CD14-positive monocyte (primary cell): ENCODE results near the gene RANBP1. TPM values are rescaled to one million over a fixed set of nuclear protein-coding genes. Genes with fewer than 3 reads are reported as not detected.

Experiments used
- DNase-seq, 3 donors: peaks; one replicate each; pipeline ENCODE4 v3.0.0-alpha.2; 2011 to 2022
- H2AFZ ChIP-seq: 2 replicates; pipeline ENCODE4 v1.6.0; 2012; ENCODE audit warnings: mild to moderate bottlenecking, low read depth, low read length, inconsistent platforms; ENCODE audit not compliant: insufficient read depth, poor library complexity, severe bottlenecking
- H3K27ac ChIP-seq, 2 donors: 1 replicate in 1 of 2; 2 replicates in 1 of 2; pipeline ENCODE4 v1.5.1; 2012 to 2013; ENCODE audit warnings: low read length in 2 of 2, control low read depth in 1 of 2, inconsistent platforms in 1 of 2, low read depth in 1 of 2, mild to moderate bottlenecking in 1 of 2
- H3K27me3 ChIP-seq, 2 donors: one replicate each; pipeline versions ENCODE4 v1.6.0 to v1.6.1; 2011 to 2013; ENCODE audit warnings: low read length in 2 of 2; ENCODE audit not compliant: control insufficient read depth in 2 of 2, insufficient read depth in 2 of 2
- H3K36me3 ChIP-seq, 2 donors: replicated peaks in 1 of 2; 1 replicate in 1 of 2; 2 replicates in 1 of 2; pipeline versions ENCODE4 v1.5.1 to v1.6.1; 2012 to 2013; ENCODE audit warnings: low read length in 2 of 2, control low read depth in 1 of 2, inconsistent platforms in 1 of 2, mild to moderate bottlenecking in 1 of 2; ENCODE audit not compliant: insufficient read depth in 2 of 2, control insufficient read depth in 1 of 2
- H3K4me1 ChIP-seq, 2 donors: 1 replicate in 1 of 2; 2 replicates in 1 of 2; pipeline versions ENCODE4 v1.5.1 to v1.6.1; 2012 to 2013; ENCODE audit warnings: low read length in 2 of 2, control low read depth in 1 of 2, inconsistent platforms in 1 of 2, mild to moderate bottlenecking in 1 of 2, moderate library complexity in 1 of 2; ENCODE audit not compliant: insufficient read depth in 2 of 2, control insufficient read depth in 1 of 2
- H3K4me2 ChIP-seq: replicated peaks from 2 replicates; pipeline ENCODE3; 2012; ENCODE audit warnings: low read length, moderate library complexity, mild to moderate bottlenecking; ENCODE audit not compliant: poor library complexity, severe bottlenecking; ENCODE audit errors: extremely low read depth
- H3K4me3 ChIP-seq, 3 experiments: fragments of 200-600 bp in 1 of 3; sonication (generic) in 1 of 3; replicated peaks in 1 of 3; 1 replicate in 2 of 3; 2 replicates in 1 of 3; pipeline ENCODE4 v1.5.1; 2011 to 2013; ENCODE audit warnings: low read length in 3 of 3, mild to moderate bottlenecking in 3 of 3, control low read depth in 2 of 3, low read depth in 2 of 3, inconsistent platforms in 1 of 3, moderate library complexity in 1 of 3
- H3K79me2 ChIP-seq: 2 replicates; pipeline ENCODE4 v1.6.0; 2012; ENCODE audit warnings: mild to moderate bottlenecking, control low read depth, inconsistent platforms, low read length, moderate library complexity; ENCODE audit not compliant: insufficient read depth
- H3K9ac ChIP-seq: 2 replicates; pipeline ENCODE4 v1.6.0; 2017; ENCODE audit warnings: low read length, mild to moderate bottlenecking; ENCODE audit not compliant: insufficient read depth, poor library complexity, severe bottlenecking
- H3K9me3 ChIP-seq, 2 donors: replicated peaks in 1 of 2; 1 replicate in 1 of 2; 2 replicates in 1 of 2; pipeline versions ENCODE4 v1.5.1 to v1.6.1; 2012 to 2013; ENCODE audit warnings: low read length in 2 of 2, control low read depth in 1 of 2; ENCODE audit not compliant: control insufficient read depth in 1 of 2, insufficient read depth in 1 of 2
- H4K20me1 ChIP-seq: 2 replicates; pipeline ENCODE4 v1.6.0; 2012; ENCODE audit warnings: mild to moderate bottlenecking, low read length, control low read depth, moderate library complexity; ENCODE audit not compliant: insufficient read depth
- H3K27ac Mint-ChIP-seq, 7 donors: one replicate each; pipeline ENCODE4 v1.8.0; 2020; ENCODE audit warnings: mild to moderate bottlenecking in 7 of 7, mixed read lengths in 7 of 7, moderate library complexity in 6 of 7, inconsistent platforms in 2 of 7
- H3K27me3 Mint-ChIP-seq, 3 donors: one replicate each; pipeline ENCODE4 v1.8.0; 2021 to 2022; ENCODE audit warnings: low read depth in 3 of 3, mild to moderate bottlenecking in 3 of 3, mixed read lengths in 3 of 3, moderate library complexity in 3 of 3, inconsistent platforms in 1 of 3
- H3K36me3 Mint-ChIP-seq, 2 donors: one replicate each; pipeline ENCODE4 v1.8.0; 2020; ENCODE audit warnings: mixed read lengths in 2 of 2, inconsistent platforms in 1 of 2, mild to moderate bottlenecking in 1 of 2
- H3K4me1 Mint-ChIP-seq: one replicate; pipeline ENCODE4 v1.8.0; 2020; ENCODE audit warnings: mild to moderate bottlenecking, mixed read lengths
- H3K4me3 Mint-ChIP-seq, 2 donors: one replicate each; pipeline ENCODE4 v1.8.0; 2020; ENCODE audit warnings: mild to moderate bottlenecking in 2 of 2, mixed read lengths in 2 of 2, moderate library complexity in 1 of 2
- H3K9me3 Mint-ChIP-seq, 7 donors: one replicate each; pipeline ENCODE4 v1.8.0; 2020 to 2022; ENCODE audit warnings: mixed read lengths in 7 of 7, mild to moderate bottlenecking in 6 of 7, moderate library complexity in 6 of 7, inconsistent platforms in 2 of 7
- CTCF ChIP-seq: fragments of 200-600 bp; IDR thresholded peaks from one replicate; pipeline ENCODE4 v1.8.0; 2022; ENCODE audit warnings: antibody characterized with exemption, mild to moderate bottlenecking
- WGBS: methylation state at CpG from one replicate; pipeline ENCODE4 v1.1.5; 2013; ENCODE audit warnings: missing lambda C conversion rate; ENCODE audit not compliant: insufficient coverage; 5-methylcytosine and 5-hydroxymethylcytosine counted together
- intact Hi-C, 2 donors: fragments of 100-400 bp; cut with micrococcal nuclease; formaldehyde crosslinking; loops; one replicate each; pipeline versions ENCODE4 v1.15.0 to v1.15.1; 2023
- polyA plus RNA-seq, 3 donors: library from polyadenylated mRNA; depleted of rRNA in 1 of 3; unstranded in 2 of 3; stranded (reverse) in 1 of 3; fragments of 300-500 nt in 2 of 3; fragments of >200 nt in 1 of 3; fragmentation: Illumina TruSeq in 2 of 3; gene quantifications; 1 replicate in 2 of 3; 2 replicates in 1 of 3; pipeline ENCODE4 v1.2.3, GENCODE V29; 2012 to 2021

RANBP1 gene
- polyA plus RNA-seq, 3 donors, result 45.0 to 52.3 (median 47.4) TPM

GRCh38 chr22:20143883-20144665, 28.2 kb downstream of the RANBP1 start:
- H3K36me3 ChIP-seq, result peaks cover 13 to 18% of the 10 kb centered on the region in 2 donors
- Mint-ChIP-seq H3K27me3 (peaks cover 0 to 2% (median 0%) of the 10 kb centered on the region in 3 donors), H3K9me3 (no peaks in the 10 kb centered on the region), H3K36me3 (peaks cover 7 to 12% of the 10 kb centered on the region in 2 donors), H3K4me3 (no peak overlapping the region), H3K4me1 (no peaks in the 10 kb centered on the region), H3K27ac (no peak overlapping the region)
- H3K27me3 ChIP-seq, result no peaks in the 10 kb centered on the region
- H3K4me3 ChIP-seq, result no peak overlapping the region
- H3K9me3 ChIP-seq, result no peaks in the 10 kb centered on the region
- H3K4me2 ChIP-seq, result no peak overlapping the region
- no peak overlapping the region for H2AFZ ChIP-seq
- H3K79me2 ChIP-seq, result no peaks in the 10 kb centered on the region
- WGBS, result 96% methylated on average over 17 of the region's 19 CpGs
- no peak overlapping the region for H3K27ac ChIP-seq
- no peak for TF ChIP-seq CTCF
- DNase-seq, result no peak
- H3K9ac ChIP-seq, result no peak overlapping the region
- no peaks in the 10 kb centered on the region for H3K4me1 ChIP-seq
- intact Hi-C loops, result no loop called here
- peaks cover 7% of the 10 kb centered on the region for H4K20me1 ChIP-seq

DNA sequence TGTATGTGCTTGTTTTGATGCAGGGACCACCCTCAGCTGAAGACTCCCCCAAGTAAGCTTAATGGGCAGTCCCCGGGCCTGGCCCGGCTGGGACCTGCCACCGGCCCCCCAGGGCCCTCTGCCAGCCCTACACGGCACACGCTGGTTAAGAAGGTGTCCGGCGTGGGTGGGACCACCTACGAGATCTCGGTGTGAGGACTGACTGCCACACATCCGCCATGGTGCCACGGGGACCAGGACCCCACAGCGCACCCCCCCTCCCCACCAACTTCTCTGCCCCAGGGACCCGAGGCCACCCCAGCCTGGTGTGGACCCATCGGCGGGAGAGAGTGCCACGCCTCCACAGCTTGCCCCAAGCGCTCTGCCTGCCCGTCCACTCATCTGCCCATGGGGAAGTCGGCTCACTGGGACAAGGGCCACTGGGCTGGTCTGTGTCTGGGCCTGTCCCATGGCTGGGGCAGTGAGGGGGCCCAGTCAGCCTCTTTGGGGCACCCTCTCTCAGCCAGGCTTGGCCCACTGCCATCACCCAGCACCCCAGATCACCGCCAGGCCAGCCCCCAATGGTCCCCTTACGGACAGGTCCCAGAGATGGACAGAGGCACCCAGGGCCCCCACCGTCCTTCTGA, 29.4 kb downstream of the RANBP1 start:
- H3K36me3 Mint-ChIP-seq, result peaks cover 0 to 3% of the 10 kb centered on the region in 2 donors
- Histone ChIP-seq H2AFZ (no peak overlapping the region), H3K27me3 (no peaks in the 10 kb centered on the region), H3K4me1 (no peaks in the 10 kb centered on the region), H3K4me2 (no peak overlapping the region), H3K4me3 (no peak overlapping the region), H3K36me3 (peaks cover 9 to 13% of the 10 kb centered on the region in 2 donors), H3K9me3 (no peaks in the 10 kb centered on the region), H4K20me1 (no peaks in the 10 kb centered on the region), H3K9ac (no peak overlapping the region), H3K79me2 (no peaks in the 10 kb centered on the region), H3K27ac (no peak overlapping the region)
- H3K9me3 Mint-ChIP-seq, result no peaks in the 10 kb centered on the region
- DNase-seq, result no peak
- no peak for TF ChIP-seq CTCF
- H3K4me3 Mint-ChIP-seq, result no peak overlapping the region
- WGBS, result 92% methylated on average over 18 of the region's 22 CpGs
- H3K4me1 Mint-ChIP-seq, result no peaks in the 10 kb centered on the region
- no peak overlapping the region for H3K27ac Mint-ChIP-seq
- H3K27me3 Mint-ChIP-seq, result no peaks in the 10 kb centered on the region
- intact Hi-C loops, result no loop called here
